ENCODE results near the gene SH3GLB1. TPM values are rescaled to one million over a fixed set of nuclear protein-coding genes. Genes with fewer than 3 reads are reported as not detected.

Gene SH3GLB1
- total and polyA plus RNA-seq, 2 of the 13 experiments (the other 11 are each of a cell fraction or from before 2014, with no cell fraction given), result 26.0 to 41.5 TPM

- TF ChIP-seq TBX3 (IDR thresholded peaks at IDR 0.05; ENCODE audit: borderline replicate concordance) (no peak), ZNF567 (CRISPR knock-in tag; IDR thresholded peaks at IDR 0.05; ENCODE audit: borderline replicate concordance) (no peak), TBP (CRISPR knock-in tag; IDR thresholded peaks at IDR 0.05) (no peak), FOXA1 (IDR thresholded peaks at IDR 0.05) (0 out of 2 replicates have a peak, but pooled peaks have one; percentile 7), FOXA1 (CRISPR knock-in tag; IDR thresholded peaks at IDR 0.05) (peak; percentile 58), MTA3 (CRISPR knock-in tag; IDR thresholded peaks at IDR 0.05) (no peak), ZNF382 (CRISPR knock-in tag; IDR thresholded peaks at IDR 0.05; ENCODE audit: borderline replicate concordance) (no peak), ZNF672 (CRISPR knock-in tag; IDR thresholded peaks at IDR 0.05) (no peak), CBX1 (IDR thresholded peaks at IDR 0.05; ENCODE audit: low read depth) (no peak), RERE (CRISPR knock-in tag; IDR thresholded peaks at IDR 0.05; ENCODE audit: low read depth) (0 out of 2 replicates have a peak, but pooled peaks have one; percentile 50), SAFB2 (CRISPR knock-in tag; IDR thresholded peaks at IDR 0.05; ENCODE audit: borderline replicate concordance, low read depth) (no peak), TGIF2 (CRISPR knock-in tag; IDR thresholded peaks at IDR 0.05) (no peak), NFIC (IDR thresholded peaks at IDR 0.05; ENCODE audit: low read length) (0 out of 2 replicates have a peak, but pooled peaks have one; percentile 22), ZNF264 (CRISPR knock-in tag; IDR thresholded peaks at IDR 0.05) (no peak), RFX5 (IDR thresholded peaks at IDR 0.05; ENCODE audit: low read depth, low read length) (peak; percentile 59; the same call in 1 of the 2 replicates)
- TF ChIP-seq, protein P1, sequence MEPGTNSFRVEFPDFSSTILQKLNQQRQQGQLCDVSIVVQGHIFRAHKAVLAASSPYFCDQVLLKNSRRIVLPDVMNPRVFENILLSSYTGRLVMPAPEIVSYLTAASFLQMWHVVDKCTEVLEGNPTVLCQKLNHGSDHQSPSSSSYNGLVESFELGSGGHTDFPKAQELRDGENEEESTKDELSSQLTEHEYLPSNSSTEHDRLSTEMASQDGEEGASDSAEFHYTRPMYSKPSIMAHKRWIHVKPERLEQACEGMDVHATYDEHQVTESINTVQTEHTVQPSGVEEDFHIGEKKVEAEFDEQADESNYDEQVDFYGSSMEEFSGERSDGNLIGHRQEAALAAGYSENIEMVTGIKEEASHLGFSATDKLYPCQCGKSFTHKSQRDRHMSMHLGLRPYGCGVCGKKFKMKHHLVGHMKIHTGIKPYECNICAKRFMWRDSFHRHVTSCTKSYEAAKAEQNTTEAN (CRISPR knock-in tag; conservative IDR thresholded peaks at IDR 0.05), result no peak
- TF ChIP-seq, protein P2, sequence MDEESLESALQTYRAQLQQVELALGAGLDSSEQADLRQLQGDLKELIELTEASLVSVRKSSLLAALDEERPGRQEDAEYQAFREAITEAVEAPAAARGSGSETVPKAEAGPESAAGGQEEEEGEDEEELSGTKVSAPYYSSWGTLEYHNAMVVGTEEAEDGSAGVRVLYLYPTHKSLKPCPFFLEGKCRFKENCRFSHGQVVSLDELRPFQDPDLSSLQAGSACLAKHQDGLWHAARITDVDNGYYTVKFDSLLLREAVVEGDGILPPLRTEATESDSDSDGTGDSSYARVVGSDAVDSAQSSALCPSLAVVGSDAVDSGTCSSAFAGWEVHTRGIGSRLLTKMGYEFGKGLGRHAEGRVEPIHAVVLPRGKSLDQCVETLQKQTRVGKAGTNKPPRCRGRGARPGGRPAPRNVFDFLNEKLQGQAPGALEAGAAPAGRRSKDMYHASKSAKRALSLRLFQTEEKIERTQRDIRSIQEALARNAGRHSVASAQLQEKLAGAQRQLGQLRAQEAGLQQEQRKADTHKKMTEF (CRISPR knock-in tag; IDR thresholded peaks at IDR 0.05), result peak; percentile 39; the same call in 1 of the 2 replicates
- TF ChIP-seq, protein P3, sequence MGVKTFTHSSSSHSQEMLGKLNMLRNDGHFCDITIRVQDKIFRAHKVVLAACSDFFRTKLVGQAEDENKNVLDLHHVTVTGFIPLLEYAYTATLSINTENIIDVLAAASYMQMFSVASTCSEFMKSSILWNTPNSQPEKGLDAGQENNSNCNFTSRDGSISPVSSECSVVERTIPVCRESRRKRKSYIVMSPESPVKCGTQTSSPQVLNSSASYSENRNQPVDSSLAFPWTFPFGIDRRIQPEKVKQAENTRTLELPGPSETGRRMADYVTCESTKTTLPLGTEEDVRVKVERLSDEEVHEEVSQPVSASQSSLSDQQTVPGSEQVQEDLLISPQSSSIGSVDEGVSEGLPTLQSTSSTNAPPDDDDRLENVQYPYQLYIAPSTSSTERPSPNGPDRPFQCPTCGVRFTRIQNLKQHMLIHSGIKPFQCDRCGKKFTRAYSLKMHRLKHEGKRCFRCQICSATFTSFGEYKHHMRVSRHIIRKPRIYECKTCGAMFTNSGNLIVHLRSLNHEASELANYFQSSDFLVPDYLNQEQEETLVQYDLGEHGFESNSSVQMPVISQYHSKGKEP (CRISPR knock-in tag; IDR thresholded peaks at IDR 0.05), result no peak
Measured at GRCh38 chr1:86788300-86789206, 84.2 kb downstream of the SH3GLB1 start (continued).
